IMR-90 (cell line): Measurements from ENCODE around the gene SAA4. TPM values are rescaled to one million over a fixed set of nuclear protein-coding genes. Genes with fewer than 3 reads are reported as not detected.
"Not testable (repeated sequence)": the region's sequence is repeated elsewhere in the genome, so short reads cannot be mapped to it uniquely, and the experiment has no call there.

Experiments used
- ATAC-seq: fragments of 200-7000 bp; cut with Tn5 transposase; 2 replicates; pipeline ENCODE4 v1.9.1; 2020; ENCODE audit warnings: low read depth, mild to moderate bottlenecking, moderate library complexity
- BruUV-seq: library from RNA; stranded (reverse); fragments of 400-500 nt; replicated peaks from 2 replicates; lab custom pipeline; 2021; lab: Mats Ljungman, UMichigan
- CTCF ChIA-PET: fragments of 300-600 bp; formaldehyde crosslinking; extraction: SDS; loops from one replicate; lab custom pipeline; 2021; ENCODE audit warnings: antibody characterized with exemption; lab: Yijun Ruan, JAX
- POLR2A ChIA-PET: fragments of 300-600 bp; sonication (Branson Sonifier 250); formaldehyde crosslinking; loops from one replicate; lab custom pipeline; 2022; ENCODE audit warnings: antibody characterized with exemption; ENCODE audit not compliant: unreplicated experiment; lab: Charles Lee
- DNase-seq: peaks from one replicate; pipeline ENCODE4 v3.0.0; 2013
- H2AFZ ChIP-seq: replicated peaks from 2 replicates; pipeline ENCODE3; 2013; ENCODE audit warnings: low read length, mild to moderate bottlenecking; ENCODE audit not compliant: poor library complexity
- H2AK5ac ChIP-seq: 2 replicates; pipeline ENCODE4 v1.6.1; 2013; ENCODE audit warnings: low read depth, low read length, inconsistent platforms
- H2AK9ac ChIP-seq: replicated peaks from 2 replicates; pipeline ENCODE3; 2013; ENCODE audit warnings: mild to moderate bottlenecking, low read depth, low read length, moderate library complexity; ENCODE audit not compliant: poor library complexity
- H2BK120ac ChIP-seq: 2 replicates; pipeline ENCODE4 v1.6.1; 2013; ENCODE audit warnings: low read depth, low read length, inconsistent platforms
- H2BK15ac ChIP-seq: 3 replicates; pipeline ENCODE4 v1.6.1; 2013; ENCODE audit warnings: low read depth, low read length, inconsistent platforms
- H2BK20ac ChIP-seq: 2 replicates; pipeline ENCODE4 v1.6.1; 2013; ENCODE audit warnings: low read depth, mild to moderate bottlenecking, inconsistent platforms, low read length, moderate library complexity
- H2BK5ac ChIP-seq: 2 replicates; pipeline ENCODE4 v1.6.1; 2013; ENCODE audit warnings: mild to moderate bottlenecking, low read depth, low read length, inconsistent platforms; ENCODE audit not compliant: poor library complexity, severe bottlenecking
- H3K14ac ChIP-seq: replicated peaks from 2 replicates; pipeline ENCODE4 v1.6.1; 2013; ENCODE audit warnings: low read depth, low read length, inconsistent platforms
- H3K18ac ChIP-seq: 2 replicates; pipeline ENCODE4 v1.6.1; 2013; ENCODE audit warnings: low read depth, low read length, control low read depth
- H3K23ac ChIP-seq: 2 replicates; pipeline ENCODE4 v1.6.1; 2013; ENCODE audit warnings: low read depth, low read length, inconsistent platforms
- H3K27ac ChIP-seq: 2 replicates; pipeline ENCODE4 v1.5.1; 2013; ENCODE audit warnings: mild to moderate bottlenecking, control low read depth, low read length; ENCODE audit not compliant: insufficient read depth
- H3K27me3 ChIP-seq: 2 replicates; pipeline ENCODE4 v1.6.1; 2013; ENCODE audit warnings: low read length; ENCODE audit not compliant: control insufficient read depth, insufficient read depth
- H3K36me3 ChIP-seq: 2 replicates; pipeline ENCODE4 v1.6.1; 2013; ENCODE audit warnings: low read length, mixed read lengths; ENCODE audit not compliant: control insufficient read depth, insufficient read depth
- H3K4ac ChIP-seq: 2 replicates; pipeline ENCODE4 v1.6.1; 2013; ENCODE audit warnings: low read depth, low read length, inconsistent platforms
- H3K4me1 ChIP-seq: 2 replicates; pipeline ENCODE4 v1.6.1; 2013; ENCODE audit warnings: low read length, mixed read lengths; ENCODE audit not compliant: control insufficient read depth, insufficient read depth
- H3K4me2 ChIP-seq: 2 replicates; pipeline ENCODE4 v1.6.1; 2013; ENCODE audit warnings: low read depth, mild to moderate bottlenecking, control low read depth, low read length, moderate library complexity
- H3K4me3 ChIP-seq: 2 replicates; pipeline ENCODE4 v1.5.1; 2013; ENCODE audit warnings: low read depth, mild to moderate bottlenecking, control low read depth, low read length, moderate library complexity; ENCODE audit not compliant: insufficient read depth
- H3K56ac ChIP-seq: 2 replicates; pipeline ENCODE4 v1.6.1; 2013; ENCODE audit warnings: low read length, inconsistent platforms; ENCODE audit not compliant: insufficient read depth; ENCODE audit errors: extremely low read depth
- H3K79me1 ChIP-seq, 2 experiments: 2 replicates each; pipeline ENCODE4 v1.6.1; 2013; ENCODE audit warnings: low read length in 2 of 2, inconsistent platforms in 1 of 2, low read depth in 1 of 2
- H3K9ac ChIP-seq: 2 replicates; pipeline ENCODE4 v1.6.1; 2013; ENCODE audit warnings: low read depth, low read length, control low read depth
- H3K9me1 ChIP-seq: 2 replicates; pipeline ENCODE4 v1.6.1; 2013; ENCODE audit warnings: low read length, inconsistent platforms; ENCODE audit not compliant: insufficient read depth
- H3K9me3 ChIP-seq: 2 replicates; pipeline ENCODE4 v1.6.1; 2013; ENCODE audit warnings: low read length; ENCODE audit not compliant: control insufficient read depth, insufficient read depth
- H4K20me1 ChIP-seq: 2 replicates; pipeline ENCODE4 v1.6.1; 2013; ENCODE audit warnings: low read length, inconsistent platforms; ENCODE audit not compliant: insufficient read depth
- H4K5ac ChIP-seq: 2 replicates; pipeline ENCODE4 v1.6.1; 2013; ENCODE audit warnings: mild to moderate bottlenecking, low read depth, low read length, control low read depth
- H4K8ac ChIP-seq, 2 experiments: 2 replicates each; pipeline ENCODE4 v1.6.1; 2013; ENCODE audit warnings: low read depth in 2 of 2, low read length in 2 of 2, control low read depth in 1 of 2, inconsistent platforms in 1 of 2
- H4K91ac ChIP-seq: 2 replicates; pipeline ENCODE4 v1.6.1; 2013; ENCODE audit warnings: low read depth, low read length, inconsistent platforms; ENCODE audit not compliant: insufficient read depth
- CEBPB ChIP-seq: IDR thresholded peaks from 2 replicates; pipeline ENCODE4 v1.6.1; 2012; ENCODE audit warnings: low read depth, low read length, improper control_type of control experiment
- WGBS, 2 experiments: methylation state at CpG; one replicate each; pipeline versions ENCODE4 v1.1.5 to v1.1.7; 2013; ENCODE audit warnings: missing lambda C conversion rate in 2 of 2; ENCODE audit not compliant: insufficient read length in 1 of 2; ENCODE audit errors: extremely low coverage in 2 of 2; 5-methylcytosine and 5-hydroxymethylcytosine counted together
- dilution Hi-C: fragments of 300-500 bp; cut with HindIII; formaldehyde crosslinking; loops from one replicate; pipeline ENCODE4 v1.14.3; 2018; ENCODE audit warnings: low sequenced_read_pairs; ENCODE audit not compliant: unreplicated experiment
- in situ Hi-C: fragments of 300-500 bp; cut with MboI; formaldehyde crosslinking; loops from 3 replicates; pipeline ENCODE4 v1.14.3; 2019; ENCODE audit warnings: low sequenced_read_pairs, inconsistent platforms, mixed read lengths
- intact Hi-C: fragments of 100-400 bp; cut with micrococcal nuclease; formaldehyde crosslinking; loops from 2 replicates; pipeline ENCODE4 v1.10.0; 2022
- polyA plus RNA-seq, 3 experiments: library from polyadenylated mRNA; depleted of rRNA; stranded (reverse); fragments of >200 nt; gene quantifications; 2 replicates each; pipeline ENCODE4 v1.2.3, GENCODE V29; 2012; ENCODE audit warnings: low replicate concordance in 1 of 3
- total RNA-seq: library from RNA; depleted of rRNA; stranded (reverse); fragments of >200 nt; gene quantifications from 2 replicates; pipeline ENCODE4 v1.2.3, GENCODE V29; 2012

Gene SAA4
- total and polyA plus RNA-seq, 2 of the 4 experiments (the other 2 are of a cell fraction): not detected

DNA sequence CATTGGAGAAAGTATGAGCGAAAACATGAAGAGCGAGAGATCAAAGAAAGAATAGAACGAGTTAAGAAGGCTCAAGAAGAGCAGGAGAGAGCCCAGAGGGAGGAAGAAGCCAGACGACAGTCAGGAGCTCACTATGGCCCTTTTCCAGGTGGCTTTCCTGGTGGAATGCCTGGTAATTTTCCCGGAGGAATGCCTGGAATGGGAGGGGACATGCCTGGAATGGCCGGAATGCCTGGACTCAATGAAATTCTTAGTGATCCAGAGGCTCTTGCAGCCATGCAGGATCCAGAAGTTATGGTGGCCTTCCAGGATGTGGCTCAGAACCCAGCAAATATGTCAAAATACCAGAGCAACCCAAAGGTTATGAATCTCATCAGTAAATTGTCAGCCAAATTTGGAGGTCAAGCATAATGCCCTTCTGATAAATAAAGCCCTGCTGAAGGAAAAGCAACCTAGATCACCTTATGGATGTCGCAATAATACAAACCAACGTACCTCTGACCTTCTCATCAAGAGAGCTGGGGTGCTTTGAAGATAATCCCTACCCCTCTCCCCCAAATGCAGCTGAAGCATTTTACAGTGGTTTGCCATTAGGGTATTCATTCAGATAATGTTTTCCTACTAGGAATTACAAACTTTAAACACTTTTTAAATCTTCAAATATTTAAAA is 26.2 kb upstream of the SAA4 start:
- CTCF ChIA-PET, H2BK15ac ChIP-seq, H3K14ac ChIP-seq, in situ Hi-C loops, H4K8ac ChIP-seq, H3K56ac ChIP-seq, H4K20me1 ChIP-seq, intact Hi-C loops, H3K4me2 ChIP-seq, H3K36me3 ChIP-seq, H3K9me1 ChIP-seq, H3K4me3 ChIP-seq, H3K27ac ChIP-seq, H2AK9ac ChIP-seq, H3K4ac ChIP-seq, H3K18ac ChIP-seq, H2BK5ac ChIP-seq, ATAC-seq, H2AFZ ChIP-seq, POLR2A ChIA-PET, H4K91ac ChIP-seq, H2BK20ac ChIP-seq, H3K9ac ChIP-seq, H2AK5ac ChIP-seq, H2BK120ac ChIP-seq, BruUV-seq, DNase-seq, H3K79me1 ChIP-seq, H3K9me3 ChIP-seq, H4K5ac ChIP-seq, H3K23ac ChIP-seq, H3K4me1 ChIP-seq, dilution Hi-C loops: not testable (repeated sequence)
- peak; percentile 68 for TF ChIP-seq CEBPB
- peaks cover 14% of the 10 kb centered on the region for H3K27me3 ChIP-seq
- no CpG with 5 or more reads among the region's 8 CpGs for WGBS, 2 experiments
